ENCODE data around the gene TXNDC2. TPM values are rescaled to one million over a fixed set of nuclear protein-coding genes. Genes with fewer than 3 reads are reported as not detected.

Gene TXNDC2
- total and polyA plus RNA-seq, 10 of the 15 experiments (the other 5 are each of a cell fraction or from before 2014, with no cell fraction given) = 0.04 to 0.07 (median 0.06) TPM; not detected in 7

DNA sequence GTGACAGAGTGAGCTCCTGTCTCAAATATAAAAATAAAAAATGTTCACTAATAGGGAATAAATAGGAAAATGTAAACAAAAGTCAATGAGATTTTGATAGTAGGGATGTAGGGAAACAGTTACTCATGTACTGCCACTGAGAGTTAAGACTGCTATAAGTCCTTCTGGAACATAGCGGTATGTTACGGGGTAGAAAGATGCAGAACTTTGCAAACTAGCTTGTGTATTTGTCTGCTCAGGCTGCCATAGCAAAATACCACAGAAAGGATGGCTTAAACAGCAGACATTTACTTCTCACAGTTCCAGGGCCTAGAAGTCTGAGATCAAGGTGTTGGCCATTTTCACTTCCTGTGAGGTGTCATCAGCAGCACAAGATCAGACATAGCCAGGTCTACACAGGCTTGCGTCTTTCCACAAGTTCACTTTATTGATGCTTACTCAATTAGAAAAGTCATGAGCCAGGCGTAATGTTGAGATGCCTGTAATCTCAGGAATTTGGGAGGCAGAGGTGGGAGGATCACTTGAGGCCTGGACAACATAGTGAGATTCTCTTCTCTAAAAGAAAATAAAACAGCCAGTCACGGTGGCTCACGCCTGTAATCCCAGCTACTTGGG, 8.8 kb downstream of the TXNDC2 start (continued):
- TF ChIP-seq, protein P1, sequence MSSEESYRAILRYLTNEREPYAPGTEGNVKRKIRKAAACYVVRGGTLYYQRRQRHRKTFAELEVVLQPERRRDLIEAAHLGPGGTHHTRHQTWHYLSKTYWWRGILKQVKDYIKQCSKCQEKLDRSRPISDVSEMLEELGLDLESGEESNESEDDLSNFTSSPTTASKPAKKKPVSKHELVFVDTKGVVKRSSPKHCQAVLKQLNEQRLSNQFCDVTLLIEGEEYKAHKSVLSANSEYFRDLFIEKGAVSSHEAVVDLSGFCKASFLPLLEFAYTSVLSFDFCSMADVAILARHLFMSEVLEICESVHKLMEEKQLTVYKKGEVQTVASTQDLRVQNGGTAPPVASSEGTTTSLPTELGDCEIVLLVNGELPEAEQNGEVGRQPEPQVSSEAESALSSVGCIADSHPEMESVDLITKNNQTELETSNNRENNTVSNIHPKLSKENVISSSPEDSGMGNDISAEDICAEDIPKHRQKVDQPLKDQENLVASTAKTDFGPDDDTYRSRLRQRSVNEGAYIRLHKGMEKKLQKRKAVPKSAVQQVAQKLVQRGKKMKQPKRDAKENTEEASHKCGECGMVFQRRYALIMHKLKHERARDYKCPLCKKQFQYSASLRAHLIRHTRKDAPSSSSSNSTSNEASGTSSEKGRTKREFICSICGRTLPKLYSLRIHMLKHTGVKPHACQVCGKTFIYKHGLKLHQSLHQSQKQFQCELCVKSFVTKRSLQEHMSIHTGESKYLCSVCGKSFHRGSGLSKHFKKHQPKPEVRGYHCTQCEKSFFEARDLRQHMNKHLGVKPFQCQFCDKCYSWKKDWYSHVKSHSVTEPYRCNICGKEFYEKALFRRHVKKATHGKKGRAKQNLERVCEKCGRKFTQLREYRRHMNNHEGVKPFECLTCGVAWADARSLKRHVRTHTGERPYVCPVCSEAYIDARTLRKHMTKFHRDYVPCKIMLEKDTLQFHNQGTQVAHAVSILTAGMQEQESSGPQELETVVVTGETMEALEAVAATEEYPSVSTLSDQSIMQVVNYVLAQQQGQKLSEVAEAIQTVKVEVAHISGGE (CRISPR knock-in tag; IDR thresholded peaks at IDR 0.05) = no peak
- TF ChIP-seq, protein P2, sequence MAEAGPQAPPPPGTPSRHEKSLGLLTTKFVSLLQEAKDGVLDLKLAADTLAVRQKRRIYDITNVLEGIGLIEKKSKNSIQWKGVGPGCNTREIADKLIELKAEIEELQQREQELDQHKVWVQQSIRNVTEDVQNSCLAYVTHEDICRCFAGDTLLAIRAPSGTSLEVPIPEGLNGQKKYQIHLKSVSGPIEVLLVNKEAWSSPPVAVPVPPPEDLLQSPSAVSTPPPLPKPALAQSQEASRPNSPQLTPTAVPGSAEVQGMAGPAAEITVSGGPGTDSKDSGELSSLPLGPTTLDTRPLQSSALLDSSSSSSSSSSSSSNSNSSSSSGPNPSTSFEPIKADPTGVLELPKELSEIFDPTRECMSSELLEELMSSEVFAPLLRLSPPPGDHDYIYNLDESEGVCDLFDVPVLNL (IDR thresholded peaks at IDR 0.05; ENCODE audit: low read depth, low read length) = no peak
- no peak for TF ChIP-seq ZSCAN29 (IDR thresholded peaks at IDR 0.05)

DNA sequence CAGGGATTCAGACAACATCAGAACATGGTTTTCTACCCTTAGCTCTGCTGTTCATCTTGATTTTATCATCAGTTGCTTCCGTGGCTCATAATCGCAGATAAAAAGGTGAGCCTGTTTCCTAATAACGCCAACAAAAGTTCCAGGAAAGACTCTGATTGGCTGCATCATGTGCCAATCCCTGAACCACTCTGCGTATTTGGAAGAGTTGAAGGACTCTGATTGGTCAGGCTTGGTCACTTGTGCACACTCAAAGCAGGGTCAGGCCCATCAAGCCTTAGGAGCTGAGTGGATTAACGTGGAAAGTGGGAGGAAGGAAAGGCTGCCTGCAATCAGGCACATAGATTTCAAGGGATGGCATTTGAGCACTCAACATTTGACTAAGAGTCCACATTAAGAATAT, 11.4 kb downstream of the TXNDC2 start:
- ChIA-PET CTCF (no interaction called here), RAD21 (ENCODE audit: unreplicated experiment) (no interaction called here), SMC1A (ENCODE audit: uncharacterized antibody, unreplicated experiment) (no interaction called here), POLR2A (no interaction called here)
- no peak overlapping the region for H3K27ac ChIP-seq (ENCODE audit: control insufficient read depth, insufficient read depth)
- no TSS peak for BruUV-seq (replicated peaks)
- no peaks in the 10 kb centered on the region for H3K27me3 ChIP-seq (replicated peaks in 1 of 2; ENCODE audit: control insufficient read depth in 2 of 2, insufficient read depth in 2 of 2, low read length in 1 of 2)
- WGBS (ENCODE audit: insufficient coverage, insufficient replicate concordance, low lambda C conversion rate, missing lambda C conversion rate) = 54% methylated on average over 5 of the region's 5 CpGs
- in situ Hi-C loops (cut with MboI) (no loop called here), intact Hi-C loops (cut with micrococcal nuclease; ENCODE audit: unreplicated experiment) (no loop called here)
- H4K20me1 ChIP-seq (ENCODE audit: control insufficient read depth, insufficient read depth) = no peaks in the 10 kb centered on the region
- no peaks in the 10 kb centered on the region for H3K79me2 ChIP-seq (ENCODE audit: control insufficient read depth, insufficient read depth, low read length)
- no peak overlapping the region for H3K4me3 ChIP-seq
- no peak overlapping the region for H3K4me2 ChIP-seq (ENCODE audit: control insufficient read depth, insufficient read depth)
- no peaks in the 10 kb centered on the region for H3K36me3 ChIP-seq (ENCODE audit: control insufficient read depth in 2 of 2, insufficient read depth in 2 of 2, low read length in 1 of 2)
- DNase-seq (ENCODE audit: low read depth, low spot score) = no peak
- ATAC-seq = no peak
- no peak overlapping the region for H3K9ac ChIP-seq (ENCODE audit: control insufficient read depth, insufficient read depth, low read length)
- no peak for FAIRE-seq
- no peaks in the 10 kb centered on the region for H3K9me3 ChIP-seq (replicated peaks; ENCODE audit: control insufficient read depth, insufficient read depth, low read length)
- H2AFZ ChIP-seq (ENCODE audit: control insufficient read depth, low read depth, low read length) = no peak overlapping the region
- TF ChIP-seq SMAD1 (IDR thresholded peaks at IDR 0.05; ENCODE audit: low read depth, partially characterized antibody) = no peak
- TF ChIP-seq RCOR1 (conservative IDR thresholded peaks at IDR 0.05; ENCODE audit: low read depth, low read length) = no peak
- TF ChIP-seq, protein P3, sequence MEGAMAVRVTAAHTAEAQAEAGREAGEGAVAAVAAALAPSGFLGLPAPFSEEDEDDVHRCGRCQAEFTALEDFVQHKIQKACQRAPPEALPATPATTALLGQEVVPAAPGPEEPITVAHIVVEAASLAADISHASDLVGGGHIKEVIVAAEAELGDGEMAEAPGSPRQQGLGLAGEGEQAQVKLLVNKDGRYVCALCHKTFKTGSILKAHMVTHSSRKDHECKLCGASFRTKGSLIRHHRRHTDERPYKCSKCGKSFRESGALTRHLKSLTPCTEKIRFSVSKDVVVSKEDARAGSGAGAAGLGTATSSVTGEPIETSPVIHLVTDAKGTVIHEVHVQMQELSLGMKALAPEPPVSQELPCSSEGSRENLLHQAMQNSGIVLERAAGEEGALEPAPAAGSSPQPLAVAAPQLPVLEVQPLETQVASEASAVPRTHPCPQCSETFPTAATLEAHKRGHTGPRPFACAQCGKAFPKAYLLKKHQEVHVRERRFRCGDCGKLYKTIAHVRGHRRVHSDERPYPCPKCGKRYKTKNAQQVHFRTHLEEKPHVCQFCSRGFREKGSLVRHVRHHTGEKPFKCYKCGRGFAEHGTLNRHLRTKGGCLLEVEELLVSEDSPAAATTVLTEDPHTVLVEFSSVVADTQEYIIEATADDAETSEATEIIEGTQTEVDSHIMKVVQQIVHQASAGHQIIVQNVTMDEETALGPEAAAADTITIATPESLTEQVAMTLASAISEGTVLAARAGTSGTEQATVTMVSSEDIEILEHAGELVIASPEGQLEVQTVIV (IDR thresholded peaks at IDR 0.05; ENCODE audit: borderline replicate concordance, partially characterized antibody) = no peak
- TF ChIP-seq, protein P2 (IDR thresholded peaks at IDR 0.05; ENCODE audit: low read depth, low read length) = no peak
- TF ChIP-seq FOXK2 (IDR thresholded peaks at IDR 0.05) = no peak
- TF ChIP-seq SIX5 (IDR thresholded peaks at IDR 0.05; ENCODE audit: low read depth, low read length, severe bottlenecking) = no peak
- TF ChIP-seq CHD4 (IDR thresholded peaks at IDR 0.05) = no peak
- TF ChIP-seq KAT2A (conservative IDR thresholded peaks at IDR 0.05; ENCODE audit: control insufficient read depth, low read depth, low read length) = no peak
- no peak for TF ChIP-seq SP1 (IDR thresholded peaks at IDR 0.05; ENCODE audit: low read depth, low read length)
- no peak for TF ChIP-seq EGR1 (IDR thresholded peaks at IDR 0.05; ENCODE audit: borderline replicate concordance in 1 of 2, low read depth in 2 of 2, low read length in 2 of 2)
- TF ChIP-seq CREM (IDR thresholded peaks at IDR 0.05; ENCODE audit: low read depth) = no peak
- TF ChIP-seq WRNIP1 (IDR thresholded peaks at IDR 0.05; ENCODE audit: borderline replicate concordance, low read depth, low read length) = no peak
- no peaks in the 10 kb centered on the region for H3K4me1 ChIP-seq (ENCODE audit: control insufficient read depth, insufficient read depth, low read length)
